Esophagus muscularis mucosa (tissue), 4 donors: ENCODE measurements around the gene UBE2D4. TPM values are rescaled to one million over a fixed set of nuclear protein-coding genes. Genes with fewer than 3 reads are reported as not detected.
"Not testable (repeated sequence)": the region's sequence is repeated elsewhere in the genome, so short reads cannot be mapped to it uniquely, and the experiment has no call there.

ENCODE experiments used
- DNase-seq: peaks from one replicate; pipeline ENCODE4 v3.0.0-alpha.2; 2017; ENCODE audit errors: extremely low spot score
- H3K27ac ChIP-seq, 4 donors: fragments of 200-600 bp; sonication (generic); replicated peaks in 1 of 4; 1 replicate in 3 of 4; 2 replicates in 1 of 4; pipeline ENCODE4 v1.5.1; 2016 to 2019; ENCODE audit warnings: mild to moderate bottlenecking in 1 of 4
- H3K27me3 ChIP-seq, 4 donors: fragments of 200-600 bp; sonication (generic); one replicate each; pipeline versions ENCODE4 v1.5.1 to v1.6.0; 2016 to 2019
- H3K36me3 ChIP-seq, 4 donors: fragments of 200-600 bp; sonication (generic); one replicate each; pipeline ENCODE4 v1.5.1; 2016 to 2019
- H3K4me1 ChIP-seq, 4 donors: fragments of 200-600 bp; sonication (generic); one replicate each; pipeline ENCODE4 v1.5.1; 2016 to 2019
- H3K4me3 ChIP-seq, 4 donors: fragments of 200-600 bp; sonication (generic); 1 replicate in 2 of 4; 2 replicates in 2 of 4; pipeline ENCODE4 v1.5.1; 2016 to 2019; ENCODE audit warnings: mild to moderate bottlenecking in 4 of 4, moderate library complexity in 1 of 4
- H3K9me3 ChIP-seq, 4 donors: fragments of 200-600 bp; sonication (generic); 1 replicate in 3 of 4; 2 replicates in 1 of 4; pipeline ENCODE4 v1.5.1; 2016 to 2019
- WGBS: methylation state at CpG from one replicate; pipeline ENCODE4 v1.1.5; 2018; 5-methylcytosine and 5-hydroxymethylcytosine counted together
- intact Hi-C: fragments of 100-400 bp; cut with DNase I; formaldehyde crosslinking; loops from one replicate; pipeline ENCODE4 v1.15.1; 2023
- total RNA-seq, 4 donors: library from RNA; depleted of rRNA; stranded (reverse); fragments of >200 nt; gene quantifications; one replicate each; pipeline versions ENCODE4 v1.1.0 to v1.2.1, GENCODE V29; 2016

The UBE2D4 gene
- total RNA-seq, 4 donors from 2014 or later, result 20.1 to 36.4 (median 26.3) TPM

GRCh38 chr7:43990829-43991228, 64.6 kb downstream of the UBE2D4 start:
- H3K4me1 ChIP-seq, H3K27ac ChIP-seq, H3K27me3 ChIP-seq, DNase-seq, H3K9me3 ChIP-seq, H3K4me3 ChIP-seq, intact Hi-C loops: not testable (repeated sequence)
- peaks cover 0 to 13% (median 2%) of the 10 kb centered on the region in 4 donors for H3K36me3 ChIP-seq
- WGBS, result 88% methylated on average over 1 of the region's 1 CpG

- WGBS, result 77% methylated on average over 7 of the region's 7 CpGs
- H3K36me3 ChIP-seq, intact Hi-C loops, H3K27me3 ChIP-seq, DNase-seq, H3K9me3 ChIP-seq, H3K27ac ChIP-seq, H3K4me1 ChIP-seq, H3K4me3 ChIP-seq: not testable (repeated sequence)
Measured at GRCh38 chr7:43992896-43993295, 66.7 kb downstream of the UBE2D4 start.

- H3K27ac ChIP-seq, H3K4me3 ChIP-seq, DNase-seq, H3K27me3 ChIP-seq, H3K4me1 ChIP-seq, H3K36me3 ChIP-seq, H3K9me3 ChIP-seq, intact Hi-C loops: not testable (repeated sequence)
- no CpG with 5 or more reads among the region's 6 CpGs for WGBS
Measured at GRCh38 chr7:43994681-43995080, 68.4 kb downstream of the UBE2D4 start.

- H3K27ac ChIP-seq, H3K9me3 ChIP-seq, intact Hi-C loops, H3K36me3 ChIP-seq, H3K4me1 ChIP-seq, DNase-seq, H3K4me3 ChIP-seq, H3K27me3 ChIP-seq: not testable (repeated sequence)
- 100% methylated on average over 1 of the region's 3 CpGs for WGBS
Measured at GRCh38 chr7:43997532-43997931, 71.3 kb downstream of the UBE2D4 start, which contains the start of gene SPDYE1. Gene SPDYE1, plus strand, starts transcription at chr7:43997897. Its CDS starts 2,053 bp downstream, at chr7:43999950.

Other genes with a start within 250 kb of the UBE2D4 start
- 10 to 100 TPM; 26.1 to 49.0 (median 30.9) TPM for gene COA1, start 196.9 kb upstream of the UBE2D4 start, total RNA-seq
- 100 to 1,000 TPM in 1 of 4 donors, 10 to 100 TPM in 3; 84.8 to 102 (median 92.8) TPM for gene BLVRA, start 167.8 kb upstream of the UBE2D4 start, total RNA-seq
- gene MRPS24, start 56.9 kb upstream of the UBE2D4 start, total RNA-seq, result 10 to 100 TPM; 72.2 to 93.3 (median 76.2) TPM
- 10 to 100 TPM; 27.0 to 51.3 (median 40.0) TPM for gene URGCP, start 19.8 kb upstream of the UBE2D4 start, total RNA-seq
- gene SPDYE1, start 71.5 kb downstream of the UBE2D4 start, total RNA-seq, result under 1 TPM in 1 of 4 donors, not detected in 3; 0.11 TPM
- gene DBNL, start 118.3 kb downstream of the UBE2D4 start, total RNA-seq, result 100 to 1,000 TPM in 3 of 4 donors, 10 to 100 TPM in 1; 93.9 to 122 (median 115) TPM
- 1 to 10 TPM in 1 of 4 donors, under 1 TPM in 2, not detected in 1; 0.52 to 1.8 (median 0.66) TPM for gene PGAM2, start 139.1 kb downstream of the UBE2D4 start, total RNA-seq
- gene POLM, start 156.1 kb downstream of the UBE2D4 start, total RNA-seq, result 10 to 100 TPM; 12.4 to 32.3 (median 26.5) TPM
- 100 to 1,000 TPM in 3 of 4 donors, 10 to 100 TPM in 1; 71.0 to 234 (median 156) TPM for gene AEBP1, start 177.9 kb downstream of the UBE2D4 start, total RNA-seq
- gene POLD2, start 197.1 kb downstream of the UBE2D4 start, total RNA-seq, result 10 to 100 TPM; 33.6 to 71.2 (median 55.9) TPM
- gene MYL7, start 214.9 kb downstream of the UBE2D4 start, total RNA-seq, result not detected